ENCODE data around the gene BCL11A. TPM values are rescaled to one million over a fixed set of nuclear protein-coding genes. Genes with fewer than 3 reads are reported as not detected.
A peak's percentile ranks its signal among the peaks of the same experiment; 100 is the strongest.

Gene BCL11A
- total and polyA plus RNA-seq, 10 donors = 41.1 to 121 (median 84.0) TPM

- Histone ChIP-seq H3K9me3 (no peaks in the 10 kb centered on the region), H3K27me3 (replicated peaks in 1 of 7) (no peaks in the 10 kb centered on the region), H3K36me3 (peaks cover 0 to 3% (median 0%) of the 10 kb centered on the region in 6 donors), H3K4me3 (no peak overlapping the region), H3K27ac (peak overlapping the region in 2 of 8 donors; percentile 10 to 77), H3K4me1 (peaks cover 0 to 95% (median 44%) of the 10 kb centered on the region in 6 donors)
- intact Hi-C loops (cut with DNase I; ENCODE audit: low total_unique reads) = no loop called here
- no peak for DNase-seq
- TF ChIP-seq POLR2AphosphoS5 (IDR thresholded peaks at IDR 0.05) = no peak
- no peak for TF ChIP-seq POLR2A (IDR thresholded peaks at IDR 0.05)
- no peak for TF ChIP-seq CTCF (IDR thresholded peaks at IDR 0.05 in 8 of 11, conservative IDR thresholded peaks at IDR 0.05 in 3 of 11)
- 85 to 95% (median 93%) methylated on average over 6 of the region's 6 CpGs for WGBS, 5 donors
These were observed 58.3 kb downstream of the BCL11A start for GRCh38 chr2:60495041-60495625.

GRCh38 chr2:60493804-60494387, 59.6 kb downstream of the BCL11A start:
- no peak for DNase-seq
- peaks cover 0 to 95% (median 37%) of the 10 kb centered on the region in 6 donors for H3K4me1 ChIP-seq
- H3K4me3 ChIP-seq = no peak overlapping the region
- H3K27me3 ChIP-seq (replicated peaks in 1 of 7) = no peaks in the 10 kb centered on the region
- WGBS, 5 donors = 71 to 87% (median 83%) methylated on average over 4 of the region's 4 CpGs
- intact Hi-C loops (cut with DNase I; ENCODE audit: low total_unique reads) = no loop called here
- peaks cover 0 to 3% (median 0%) of the 10 kb centered on the region in 6 donors for H3K36me3 ChIP-seq
- TF ChIP-seq POLR2A (IDR thresholded peaks at IDR 0.05) (no peak), POLR2AphosphoS5 (IDR thresholded peaks at IDR 0.05) (no peak), CTCF (IDR thresholded peaks at IDR 0.05 in 8 of 11, conservative IDR thresholded peaks at IDR 0.05 in 3 of 11) (no peak)
- no peaks in the 10 kb centered on the region for H3K9me3 ChIP-seq
- H3K27ac ChIP-seq = peak overlapping the region in 4 of 8 donors; percentile 9 to 77 (median 22)

- Histone ChIP-seq H3K4me3 (no peak overlapping the region), H3K9me3 (no peaks in the 10 kb centered on the region), H3K36me3 (no peaks in the 10 kb centered on the region), H3K27ac (peak overlapping the region in 4 of 8 donors; percentile 30 to 77 (median 34)), H3K27me3 (replicated peaks in 1 of 7) (no peaks in the 10 kb centered on the region), H3K4me1 (peaks cover 0 to 95% (median 27%) of the 10 kb centered on the region in 6 donors)
- WGBS, 5 donors = 69 to 82% (median 72%) methylated on average over 4 of the region's 4 CpGs
- no peak for DNase-seq
- TF ChIP-seq POLR2AphosphoS5 (IDR thresholded peaks at IDR 0.05) = no peak
- TF ChIP-seq POLR2A (IDR thresholded peaks at IDR 0.05) = no peak
- intact Hi-C loops (cut with DNase I; ENCODE audit: low total_unique reads) = no loop called here
These were observed 60.9 kb downstream of the BCL11A start for GRCh38 chr2:60492548-60492947.

GRCh38 chr2:60490848-60491247, 62.6 kb downstream of the BCL11A start:
- intact Hi-C loops (cut with DNase I; ENCODE audit: low total_unique reads) = no loop called here
- H3K9me3 ChIP-seq = no peaks in the 10 kb centered on the region
- peaks cover 0 to 4% (median 0%) of the 10 kb centered on the region in 6 donors for H3K36me3 ChIP-seq
- TF ChIP-seq POLR2AphosphoS5 (IDR thresholded peaks at IDR 0.05) (no peak), CTCF (IDR thresholded peaks at IDR 0.05 in 8 of 11, conservative IDR thresholded peaks at IDR 0.05 in 3 of 11) (no peak), POLR2A (IDR thresholded peaks at IDR 0.05) (no peak)
- no peaks in the 10 kb centered on the region for H3K27me3 ChIP-seq (replicated peaks in 1 of 7)
- peaks cover 0 to 99% (median 33%) of the 10 kb centered on the region in 6 donors for H3K4me1 ChIP-seq
- WGBS, 5 donors = 45 to 66% (median 52%) methylated on average over 4 of the region's 4 CpGs
- no peak overlapping the region for H3K4me3 ChIP-seq
- DNase-seq = no peak
- peak overlapping the region in 3 of 8 donors; percentile 2 to 87 (median 32) for H3K27ac ChIP-seq
